B cell (primary cell): ENCODE measurements around the gene STN1. TPM values are rescaled to one million over a fixed set of nuclear protein-coding genes. Genes with fewer than 3 reads are reported as not detected.

Experiments
- ATAC-seq: fragments of 200-7000 bp; cut with Tn5 transposase; one replicate; pipeline ENCODE4 v1.10.0; 2021; ENCODE audit warnings: low read depth, mild to moderate bottlenecking, moderate number of reproducible peaks, moderate library complexity
- CTCF ChIA-PET: fragments of 350-600 bp; sonication (Branson Sonifier 250); formaldehyde crosslinking; loops from one replicate; lab custom pipeline; 2021; ENCODE audit warnings: antibody characterized with exemption, inconsistent platforms; lab: Charles Lee
- POLR2A ChIA-PET: fragments of 350-600 bp; sonication (Branson Sonifier 250); formaldehyde crosslinking; loops from one replicate; lab custom pipeline; 2021; ENCODE audit warnings: antibody characterized with exemption; lab: Charles Lee
- DNase-seq: peaks from one replicate; pipeline ENCODE4 v3.0.0; 2013
- H2AFZ ChIP-seq: 2 replicates; pipeline ENCODE4 v1.6.1; 2012; ENCODE audit warnings: mild to moderate bottlenecking, low read depth, low read length; ENCODE audit not compliant: insufficient read depth, poor library complexity, severe bottlenecking
- H3K27ac ChIP-seq, 2 donors: 1 replicate in 1 of 2; 2 replicates in 1 of 2; pipeline ENCODE4 v1.5.1; 2012 to 2013; ENCODE audit warnings: low read length in 2 of 2, mild to moderate bottlenecking in 2 of 2, moderate library complexity in 1 of 2
- H3K27me3 ChIP-seq, 4 experiments: fragments of 200-600 bp in 1 of 4; sonication (generic) in 1 of 4; replicated peaks in 1 of 4; 1 replicate in 2 of 4; 2 replicates in 2 of 4; pipeline versions ENCODE4 v1.6.1 to v1.7.0; 2013 to 2016; ENCODE audit warnings: low read length in 3 of 4, mild to moderate bottlenecking in 2 of 4, mixed read lengths in 1 of 4, moderate library complexity in 1 of 4; ENCODE audit not compliant: insufficient read depth in 4 of 4, control insufficient read depth in 3 of 4; ENCODE audit errors: control extremely low read depth in 1 of 4
- H3K36me3 ChIP-seq, 2 experiments: replicated peaks in 1 of 2; 1 replicate in 1 of 2; 2 replicates in 1 of 2; pipeline versions ENCODE4 v1.6.1 to v1.7.1; 2013; ENCODE audit warnings: low read length in 1 of 2; ENCODE audit not compliant: insufficient read depth in 2 of 2, control insufficient read depth in 1 of 2; ENCODE audit errors: control extremely low read depth in 1 of 2, extremely low read depth in 1 of 2
- H3K4me1 ChIP-seq, 2 donors: fragments of 200-600 bp in 1 of 2; sonication (generic) in 1 of 2; 1 replicate in 1 of 2; 2 replicates in 1 of 2; pipeline versions ENCODE4 v1.5.1 to v1.6.1; 2013 to 2017; ENCODE audit warnings: low read length in 2 of 2; ENCODE audit not compliant: control insufficient read depth in 2 of 2, insufficient read depth in 2 of 2
- H3K4me2 ChIP-seq: replicated peaks from 2 replicates; pipeline ENCODE3; 2012; ENCODE audit warnings: mild to moderate bottlenecking, low read depth, low read length; ENCODE audit not compliant: poor library complexity, severe bottlenecking
- H3K4me3 ChIP-seq, 5 experiments: fragments of 200-600 bp in 1 of 5; sonication (generic) in 1 of 5; 1 replicate in 3 of 5; 2 replicates in 2 of 5; pipeline versions ENCODE4 v1.5.1 to v1.7.0; 2011 to 2016; ENCODE audit warnings: low read length in 4 of 5, mild to moderate bottlenecking in 4 of 5, low read depth in 2 of 5, control low read depth in 1 of 5, moderate library complexity in 1 of 5; ENCODE audit not compliant: insufficient read depth in 1 of 5; ENCODE audit errors: control extremely low read depth in 1 of 5, extremely low read depth in 1 of 5
- H3K79me2 ChIP-seq: fragments of 200-600 bp; sonication (generic); one replicate; pipeline ENCODE4 v1.6.0; 2016; ENCODE audit warnings: low read length; ENCODE audit not compliant: control insufficient read depth, insufficient read depth
- H3K9ac ChIP-seq: fragments of 200-600 bp; sonication (generic); 2 replicates; pipeline ENCODE4 v1.6.1; 2017; ENCODE audit warnings: mild to moderate bottlenecking, low read length, moderate library complexity
- H3K9me3 ChIP-seq, 3 donors: one replicate each; pipeline versions ENCODE4 v1.6.1 to v1.7.1; 2013; ENCODE audit warnings: low read length in 2 of 3; ENCODE audit not compliant: control insufficient read depth in 2 of 3, insufficient read depth in 1 of 3; ENCODE audit errors: control extremely low read depth in 1 of 3
- H4K20me1 ChIP-seq: 2 replicates; pipeline ENCODE4 v1.6.0; 2012; ENCODE audit warnings: mild to moderate bottlenecking, low read length; ENCODE audit not compliant: insufficient read depth, control insufficient read depth, poor library complexity, severe bottlenecking
- H3K27ac Mint-ChIP-seq: one replicate; pipeline ENCODE4 v1.8.0; 2021; ENCODE audit warnings: mixed read lengths
- H3K27me3 Mint-ChIP-seq: one replicate; pipeline ENCODE4 v1.8.0; 2021; ENCODE audit warnings: mixed read lengths
- H3K4me1 Mint-ChIP-seq: one replicate; pipeline ENCODE4 v1.8.0; 2021; ENCODE audit warnings: mixed read lengths
- H3K4me3 Mint-ChIP-seq: one replicate; pipeline ENCODE4 v1.8.0; 2021; ENCODE audit warnings: mixed read lengths
- H3K9me3 Mint-ChIP-seq: one replicate; pipeline ENCODE4 v1.8.0; 2022; ENCODE audit warnings: mixed read lengths; ENCODE audit not compliant: insufficient read depth
- EZH2 ChIP-seq: IDR thresholded peaks from 2 replicates; pipeline ENCODE4 v1.6.1; 2012; ENCODE audit warnings: borderline replicate concordance, low read depth, mild to moderate bottlenecking, moderate library complexity, low read length; ENCODE audit not compliant: insufficient read depth, poor library complexity, severe bottlenecking
- WGBS: methylation state at CpG from one replicate; pipeline ENCODE4 v1.1.5; 2013; ENCODE audit warnings: missing lambda C conversion rate; ENCODE audit not compliant: insufficient coverage; 5-methylcytosine and 5-hydroxymethylcytosine counted together
- intact Hi-C: fragments of 100-400 bp; cut with micrococcal nuclease; formaldehyde crosslinking; loops from one replicate; pipeline ENCODE4 v1.10.0; 2022
- polyA plus RNA-seq: library from polyadenylated mRNA; depleted of rRNA; stranded (reverse); fragments of >200 nt; gene quantifications from 2 replicates; pipeline ENCODE4 v1.2.3, GENCODE V29; 2012
- total RNA-seq, 2 donors: library from RNA; stranded (reverse); fragments of 120-200 nt in 1 of 2; gene quantifications; 1 replicate in 1 of 2; 2 replicates in 1 of 2; pipeline versions ENCODE4 v1.2.3 to v1.2.4, GENCODE V29; 2013 to 2022
- TF ChIP-seq, protein P1 (sequence below): fragments of 200-600 bp; IDR thresholded peaks from one replicate; pipeline ENCODE4 v1.8.0; 2022; ENCODE audit warnings: antibody characterized with exemption, mild to moderate bottlenecking

STN1 gene
- total and polyA plus RNA-seq, 2 donors (not counting 1 experiment from before 2014, with no cell fraction given): 16.3 to 24.5 TPM

DNA sequence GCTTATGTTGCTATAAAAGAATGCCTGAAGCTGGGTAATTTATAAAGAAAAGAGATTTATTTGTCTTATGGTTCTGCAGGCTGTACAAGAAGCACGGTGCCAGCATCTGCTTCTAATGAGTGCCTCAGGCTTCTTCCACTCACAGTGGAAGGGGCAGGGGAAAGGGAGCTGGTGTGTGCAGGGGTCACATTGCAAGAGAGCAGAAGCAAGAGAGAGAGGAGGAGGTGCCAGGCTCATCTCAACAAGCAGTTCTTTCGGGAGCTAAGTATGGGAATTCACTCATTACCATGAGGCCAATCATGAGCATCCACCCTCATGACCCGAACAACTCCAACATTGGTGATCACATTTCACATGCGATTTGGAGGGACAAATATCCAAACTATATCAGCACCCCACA is 31.7 kb upstream of the STN1 start:
- H3K36me3 ChIP-seq: no peaks in the 10 kb centered on the region
- Mint-ChIP-seq H3K9me3 (no peaks in the 10 kb centered on the region), H3K27ac (no peak overlapping the region), H3K4me3 (no peak overlapping the region), H3K4me1 (peaks cover 6% of the 10 kb centered on the region), H3K27me3 (peaks cover 23% of the 10 kb centered on the region)
- POLR2A ChIA-PET: no interaction called here
- H3K9ac ChIP-seq: no peak overlapping the region
- peaks cover 0 to 3% of the 10 kb centered on the region in 2 donors for H3K4me1 ChIP-seq
- H3K4me2 ChIP-seq: no peak overlapping the region
- DNase-seq (no peak), ATAC-seq (no peak)
- CTCF ChIA-PET: interaction anchor here (0.7 kb wide), 1 partner anchor 61 kb away, joined by 3 read pairs; no protein-coding TSS in a partner anchor
- H4K20me1 ChIP-seq: no peaks in the 10 kb centered on the region
- TF ChIP-seq, protein P1, sequence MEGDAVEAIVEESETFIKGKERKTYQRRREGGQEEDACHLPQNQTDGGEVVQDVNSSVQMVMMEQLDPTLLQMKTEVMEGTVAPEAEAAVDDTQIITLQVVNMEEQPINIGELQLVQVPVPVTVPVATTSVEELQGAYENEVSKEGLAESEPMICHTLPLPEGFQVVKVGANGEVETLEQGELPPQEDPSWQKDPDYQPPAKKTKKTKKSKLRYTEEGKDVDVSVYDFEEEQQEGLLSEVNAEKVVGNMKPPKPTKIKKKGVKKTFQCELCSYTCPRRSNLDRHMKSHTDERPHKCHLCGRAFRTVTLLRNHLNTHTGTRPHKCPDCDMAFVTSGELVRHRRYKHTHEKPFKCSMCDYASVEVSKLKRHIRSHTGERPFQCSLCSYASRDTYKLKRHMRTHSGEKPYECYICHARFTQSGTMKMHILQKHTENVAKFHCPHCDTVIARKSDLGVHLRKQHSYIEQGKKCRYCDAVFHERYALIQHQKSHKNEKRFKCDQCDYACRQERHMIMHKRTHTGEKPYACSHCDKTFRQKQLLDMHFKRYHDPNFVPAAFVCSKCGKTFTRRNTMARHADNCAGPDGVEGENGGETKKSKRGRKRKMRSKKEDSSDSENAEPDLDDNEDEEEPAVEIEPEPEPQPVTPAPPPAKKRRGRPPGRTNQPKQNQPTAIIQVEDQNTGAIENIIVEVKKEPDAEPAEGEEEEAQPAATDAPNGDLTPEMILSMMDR: no peak
- TF ChIP-seq EZH2: no peak
- intact Hi-C loops: no loop called here
- H3K4me3 ChIP-seq: no peak overlapping the region
- H2AFZ ChIP-seq: no peak overlapping the region
- 95% methylated on average over 3 of the region's 4 CpGs for WGBS
- H3K27me3 ChIP-seq: peaks cover 0 to 3% (median 0%) of the 10 kb centered on the region in 4 experiments
- H3K9me3 ChIP-seq: no peaks in the 10 kb centered on the region
- H3K79me2 ChIP-seq: no peaks in the 10 kb centered on the region
- H3K27ac ChIP-seq: no peak overlapping the region

DNA sequence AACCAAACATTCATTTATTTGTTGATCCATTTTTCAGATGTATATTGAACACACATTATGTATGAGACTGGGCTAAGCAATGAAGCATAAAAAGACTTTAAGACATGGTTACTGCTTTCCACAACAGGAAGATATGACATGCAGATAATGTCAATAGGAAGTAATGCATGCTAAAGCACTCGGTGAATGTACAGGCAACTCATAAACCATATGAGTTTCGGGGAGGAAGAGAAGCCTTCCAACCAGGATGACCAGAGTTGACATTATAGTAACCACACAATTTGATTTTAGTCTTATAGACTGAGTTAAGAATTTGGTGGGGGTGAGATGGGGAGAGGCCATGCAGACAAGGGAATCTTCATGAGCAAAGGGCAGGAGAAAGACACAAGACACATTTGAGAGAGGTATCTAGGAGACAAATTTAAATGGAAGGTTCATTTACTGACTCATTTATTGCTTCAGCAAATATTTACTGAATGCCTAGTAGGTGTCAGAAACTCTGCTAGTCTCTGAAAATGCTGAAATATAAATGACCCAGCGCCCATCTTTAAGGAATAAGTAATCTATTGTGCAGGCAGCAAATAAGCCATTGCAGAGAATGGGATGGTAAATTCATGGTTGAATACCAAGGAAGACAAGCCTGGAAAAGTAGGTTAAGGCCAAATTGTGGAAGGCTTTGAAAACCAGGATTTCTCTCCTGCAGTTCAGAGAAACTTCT is 30.0 kb upstream of the STN1 start:
- POLR2A ChIA-PET: no interaction called here
- Mint-ChIP-seq H3K4me3 (no peak overlapping the region), H3K27ac (no peak overlapping the region), H3K4me1 (peaks cover 6% of the 10 kb centered on the region), H3K9me3 (no peaks in the 10 kb centered on the region), H3K27me3 (peaks cover 19% of the 10 kb centered on the region)
- Histone ChIP-seq H2AFZ (no peak overlapping the region), H3K79me2 (no peaks in the 10 kb centered on the region), H3K36me3 (no peaks in the 10 kb centered on the region), H4K20me1 (no peaks in the 10 kb centered on the region), H3K9ac (no peak overlapping the region), H3K4me3 (no peak overlapping the region), H3K27me3 (peaks cover 0 to 3% (median 0%) of the 10 kb centered on the region in 4 experiments), H3K4me1 (peaks cover 0 to 3% of the 10 kb centered on the region in 2 donors), H3K4me2 (no peak overlapping the region), H3K27ac (no peak overlapping the region), H3K9me3 (no peaks in the 10 kb centered on the region)
- WGBS: 100% methylated on average over 1 of the region's 3 CpGs
- CTCF ChIA-PET: no interaction called here
- intact Hi-C loops: no loop called here
- DNase-seq (no peak), ATAC-seq (no peak)
- TF ChIP-seq, protein P1: no peak
- TF ChIP-seq EZH2: no peak
